A549 (cell line): ENCODE data around the gene PROM2. TPM values are rescaled to one million over a fixed set of nuclear protein-coding genes. Genes with fewer than 3 reads are reported as not detected.

Experiments
- ATAC-seq, 2 experiments: fragments of 200-7000 bp in 1 of 2; fragments of >200 bp in 1 of 2; cut with Nextera tagmentation in 1 of 2; cut with Tn5 transposase in 1 of 2; 3 replicates each; pipeline versions ENCODE4 v1.8.0 to v1.9.1; 2018 to 2020; ENCODE audit warnings: mild to moderate bottlenecking in 1 of 2, moderate library complexity in 1 of 2
- CTCF ChIA-PET: fragments of 300-600 bp; sonication (Branson Sonifier 250); formaldehyde crosslinking; extraction: SDS; loops from one replicate; lab custom pipeline; 2021; ENCODE audit warnings: antibody characterized with exemption, inconsistent platforms; lab: Yijun Ruan, JAX
- POLR2A ChIA-PET: fragments of 350-600 bp; formaldehyde crosslinking; extraction: SDS; loops from one replicate; lab custom pipeline; 2021; ENCODE audit warnings: antibody characterized with exemption, inconsistent platforms; lab: Yijun Ruan, JAX
- DNase-seq, 2 experiments: peaks; one replicate each; pipeline versions ENCODE4 v3.0.0 to v3.0.0-alpha.2; 2011 to 2016; ENCODE audit warnings: low read depth in 1 of 2, low spot score in 1 of 2
- FAIRE-seq: peaks from 2 replicates; lab custom pipeline; 2011; peaks lifted over from hg19 to GRCh38; lab: Jason Lieb, UNC
- H3K27ac ChIP-seq, 2 experiments: fragments of >200 bp; sonication (Bioruptor Twin); formaldehyde crosslinking; 3 replicates each; pipeline ENCODE4 v1.5.1; 2016 to 2017
- H3K4me1 ChIP-seq: fragments of >200 bp; sonication (Bioruptor Twin); formaldehyde crosslinking; 3 replicates; pipeline ENCODE4 v1.6.1; 2016
- H3K4me2 ChIP-seq: fragments of >200 bp; sonication (Bioruptor Twin); formaldehyde crosslinking; 3 replicates; pipeline ENCODE4 v1.6.1; 2016
- H3K4me3 ChIP-seq: fragments of >200 bp; sonication (Bioruptor Twin); formaldehyde crosslinking; 3 replicates; pipeline ENCODE4 v1.5.1; 2016
- H3K9me3 ChIP-seq: fragments of >200 bp; sonication (Bioruptor Twin); formaldehyde crosslinking; 3 replicates; pipeline ENCODE4 v1.6.1; 2016
- BCL3 ChIP-seq: fragments of >200 bp; sonication (Bioruptor Twin); formaldehyde crosslinking; IDR thresholded peaks from 3 replicates; pipeline ENCODE4 v1.6.1; 2016
- CBX2 ChIP-seq: fragments of 200-600 bp; sonication (generic); IDR thresholded peaks from 2 replicates; pipeline ENCODE4 v1.6.1; 2016; ENCODE audit warnings: low read depth, mild to moderate bottlenecking, borderline replicate concordance
- CEBPB ChIP-seq, 2 experiments: fragments of >200 bp in 1 of 2; sonication (Bioruptor Twin) in 1 of 2; formaldehyde crosslinking in 1 of 2; IDR thresholded peaks; 2 replicates each; pipeline ENCODE4 v1.6.1; 2012 to 2016
- CHD4 ChIP-seq: fragments of 200-600 bp; sonication (generic); IDR thresholded peaks from 2 replicates; pipeline ENCODE4 v1.6.1; 2016; ENCODE audit warnings: antibody characterized with exemption, mild to moderate bottlenecking, borderline replicate concordance
- CTCF ChIP-seq: fragments of >200 bp; sonication (Bioruptor Twin); formaldehyde crosslinking; IDR thresholded peaks from 3 replicates; pipeline ENCODE4 v1.5.1; 2016
- E2F6 ChIP-seq: IDR thresholded peaks from 2 replicates; pipeline ENCODE4 v1.6.1; 2012; ENCODE audit warnings: low read depth, borderline replicate concordance
- ELK1 ChIP-seq: fragments of 150-350 bp; IDR thresholded peaks from 2 replicates; pipeline ENCODE4 v1.6.1; 2014; ENCODE audit warnings: low read depth, mild to moderate bottlenecking, low read length
- EP300 ChIP-seq, 2 experiments: fragments of >200 bp; sonication (Bioruptor Twin); formaldehyde crosslinking; IDR thresholded peaks; 2 replicates in 1 of 2; 3 replicates in 1 of 2; pipeline ENCODE4 v1.6.1; 2016 to 2017
- FOSL2 ChIP-seq, 2 experiments: fragments of 450-650 bp in 1 of 2; fragments of >200 bp in 1 of 2; sonication (Bioruptor Twin) in 1 of 2; formaldehyde crosslinking; IDR thresholded peaks; 2 replicates each; pipeline versions ENCODE4 v1.5.0 to v1.6.1; 2016 to 2020; ENCODE audit warnings: mild to moderate bottlenecking in 1 of 2, moderate library complexity in 1 of 2
- GATA3 ChIP-seq: IDR thresholded peaks from 2 replicates; pipeline ENCODE4 v1.6.1; 2012; ENCODE audit warnings: borderline replicate concordance
- HEYL ChIP-seq: fragments of 250-450 bp; sonication (Bioruptor Pico); IDR thresholded peaks from 2 replicates; pipeline ENCODE4 v1.8.0; 2021; ENCODE audit warnings: mild to moderate bottlenecking, moderate library complexity
- HMGXB4 ChIP-seq: fragments of 250-450 bp; sonication (Bioruptor Pico); IDR thresholded peaks from 2 replicates; pipeline ENCODE4 v1.5.0; 2021; ENCODE audit warnings: mild to moderate bottlenecking, moderate library complexity, borderline replicate concordance
- JUN ChIP-seq, 2 experiments: fragments of >200 bp; sonication (Bioruptor Twin); formaldehyde crosslinking; IDR thresholded peaks; 2 replicates in 1 of 2; 3 replicates in 1 of 2; pipeline ENCODE4 v1.6.1; 2016 to 2017
- JUNB ChIP-seq: fragments of >200 bp; sonication (Bioruptor Twin); formaldehyde crosslinking; IDR thresholded peaks from 2 replicates; pipeline ENCODE4 v1.6.1; 2016
- MAFK ChIP-seq: fragments of 450-650 bp; IDR thresholded peaks from 2 replicates; pipeline ENCODE4 v1.6.1; 2014; ENCODE audit not compliant: partially characterized antibody
- MYC ChIP-seq: IDR thresholded peaks from 2 replicates; pipeline ENCODE4 v1.6.1; 2012; ENCODE audit warnings: mild to moderate bottlenecking, inconsistent platforms, low read length, improper control_type of control experiment, borderline replicate concordance
- NFE2L2 ChIP-seq: fragments of 150-350 bp; conservative IDR thresholded peaks from 2 replicates; pipeline ENCODE4 v1.6.1; 2014; ENCODE audit warnings: low read length
- RCOR1 ChIP-seq: fragments of 150-350 bp; IDR thresholded peaks from 2 replicates; pipeline ENCODE4 v1.6.1; 2014; ENCODE audit warnings: antibody characterized with exemption, low read length, low read depth
- RFX5 ChIP-seq: fragments of 450-650 bp; IDR thresholded peaks from 2 replicates; pipeline ENCODE4 v1.7.1; 2014; ENCODE audit warnings: antibody characterized with exemption, mild to moderate bottlenecking, moderate library complexity
- SMC3 ChIP-seq: fragments of >200 bp; sonication (Bioruptor Twin); formaldehyde crosslinking; IDR thresholded peaks from 3 replicates; pipeline ENCODE4 v1.6.1; 2018; ENCODE audit warnings: inconsistent platforms
- SREBF2 ChIP-seq: fragments of 450-650 bp; IDR thresholded peaks from 2 replicates; pipeline ENCODE4 v1.6.1; 2014; ENCODE audit warnings: mild to moderate bottlenecking, moderate library complexity
- TP53 ChIP-seq: fragments of 250-450 bp; sonication (Bioruptor Pico); IDR thresholded peaks from 2 replicates; pipeline ENCODE4 v1.5.0; 2021; ENCODE audit warnings: mild to moderate bottlenecking, moderate library complexity
- WGBS: methylation state at CpG from one replicate; pipeline ENCODE4 v1.1.6; 2017; ENCODE audit errors: missing lambda C conversion rate; 5-methylcytosine and 5-hydroxymethylcytosine counted together
- polyA plus RNA-seq, 4 experiments: library from polyadenylated mRNA; depleted of rRNA in 3 of 4; stranded (reverse); fragments of >200 nt; fragmentation: RNase III in 1 of 4; extraction: RNeasy Plus Mini Kit Qiagen cat#74134 plus additional on column Dnase treatment in 1 of 4; gene quantifications; 2 replicates in 3 of 4; 3 replicates in 1 of 4; pipeline ENCODE4 v1.2.3, GENCODE V29; 2011 to 2017

Gene PROM2
- polyA plus RNA-seq, 2 of the 4 experiments (the other 2 are of a cell fraction), result 0.08 to 0.09 TPM

- DNase-seq (no peak), ATAC-seq (no peak), FAIRE-seq (no peak)
- WGBS, result 75% methylated on average over 9 of the region's 14 CpGs
- H3K27ac ChIP-seq, result no peak overlapping the region
- no peak overlapping the region for H3K4me3 ChIP-seq
- TF ChIP-seq E2F6, result no peak
- no peak for TF ChIP-seq TP53 (CRISPR knock-in tag)
- no peak for TF ChIP-seq BCL3
- TF ChIP-seq MYC, result no peak
- TF ChIP-seq JUNB, result no peak
- no peak for TF ChIP-seq JUN (IDR thresholded peaks at IDR 0.05)
- no peak for TF ChIP-seq EP300 (IDR thresholded peaks at IDR 0.05)
- no peak for TF ChIP-seq GATA3
- no peak for TF ChIP-seq CTCF
- TF ChIP-seq FOSL2 (IDR thresholded peaks at IDR 0.05), result no peak
- TF ChIP-seq FOSL2 (CRISPR knock-in tag; IDR thresholded peaks at IDR 0.05), result no peak
- no peak for TF ChIP-seq SREBF2
- no peak overlapping the region for H3K4me2 ChIP-seq
- CTCF ChIA-PET, result interaction anchor here (2.5 kb wide), 1 partner anchor 16 kb away, joined by 15 read pairs; no protein-coding TSS in a partner anchor
- POLR2A ChIA-PET, result no interaction called here
- H3K4me1 ChIP-seq, result no peaks in the 10 kb centered on the region
- H3K9me3 ChIP-seq, result peaks cover 17% of the 10 kb centered on the region; the same call in 2 of the 3 replicates
Observed at GRCh38 chr2:95329401-95329800, 55.2 kb downstream of the PROM2 start.

- Histone ChIP-seq H3K4me1 (no peaks in the 10 kb centered on the region), H3K4me3 (no peak overlapping the region), H3K9me3 (peaks cover 15% of the 10 kb centered on the region), H3K27ac (no peak overlapping the region), H3K4me2 (no peak overlapping the region)
- POLR2A ChIA-PET, result no interaction called here
- 49% methylated on average over 21 of the region's 23 CpGs for WGBS
- no peak for FAIRE-seq
- no peak for DNase-seq
- CTCF ChIA-PET, result interaction anchor here (2.5 kb wide), 1 partner anchor 15 kb away, joined by 15 read pairs; no protein-coding TSS in a partner anchor
- TF ChIP-seq HEYL, result no peak
- TF ChIP-seq CHD4, result no peak
- TF ChIP-seq ELK1, result no peak
- TF ChIP-seq CEBPB (IDR thresholded peaks at IDR 0.05), result no peak
- TF ChIP-seq JUNB, result no peak
- TF ChIP-seq RCOR1, result no peak
- TF ChIP-seq NFE2L2, result no peak
- no peak for TF ChIP-seq CBX2
- TF ChIP-seq RFX5, result no peak
- no peak for TF ChIP-seq HMGXB4
- TF ChIP-seq SMC3, result no peak
- TF ChIP-seq MAFK, result no peak
- ATAC-seq, result peak in 1 of 2 experiments; percentile 22; a peak in 2 of 6 replicates
Observed at GRCh38 chr2:95329891-95330793, 55.9 kb downstream of the PROM2 start.
